HG02678 (cell line): ENCODE results near the gene SPOCK1.

Experiments
- ATAC-seq: cut with Tn5 transposase; IDR thresholded peaks from one replicate; pipeline ENCODE4 v1.9.1; 2021; ENCODE audit warnings: mild to moderate bottlenecking, moderate library complexity; ENCODE audit not compliant: unreplicated experiment

Gene SPOCK1

DNA sequence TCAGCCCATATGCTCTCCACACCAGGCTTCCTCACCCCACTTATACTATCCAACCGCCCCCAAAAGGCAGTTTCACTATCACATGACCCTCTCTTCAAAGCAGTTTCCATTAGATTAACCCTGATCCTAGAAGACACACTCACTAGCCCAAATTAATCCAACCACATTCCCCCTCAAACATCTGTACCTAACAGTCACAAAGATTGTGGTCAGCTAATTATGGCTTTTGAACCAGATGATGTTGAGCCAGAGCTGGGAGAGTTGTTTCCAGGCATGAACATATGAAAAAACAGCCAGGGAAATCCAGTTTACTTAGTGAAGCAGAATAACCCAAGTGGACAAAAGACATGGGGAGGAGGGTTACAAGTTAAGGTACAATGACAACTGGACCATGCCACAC lies 131.2 kb downstream of the SPOCK1 start:
- no peak for ATAC-seq

DNA sequence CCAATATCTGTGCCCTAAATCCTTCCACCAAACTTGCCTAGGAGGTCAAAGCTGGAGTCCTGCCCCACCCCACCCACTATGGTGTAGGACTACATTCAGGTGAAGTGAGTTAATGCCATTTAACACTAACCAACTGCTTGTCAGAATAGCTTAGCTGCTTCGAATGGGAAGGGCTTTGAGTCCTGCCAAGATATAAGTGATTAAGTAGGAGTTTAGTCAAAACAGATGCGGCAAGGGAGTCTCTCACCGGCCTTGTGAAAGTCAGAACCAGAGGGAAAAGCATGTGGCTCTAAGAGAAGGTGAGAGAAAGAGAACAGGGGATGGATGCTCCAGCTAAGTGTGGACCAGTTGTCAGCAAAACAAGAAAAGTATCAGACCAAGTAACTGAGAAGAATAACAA lies 132.6 kb downstream of the SPOCK1 start:
- no peak for ATAC-seq

DNA sequence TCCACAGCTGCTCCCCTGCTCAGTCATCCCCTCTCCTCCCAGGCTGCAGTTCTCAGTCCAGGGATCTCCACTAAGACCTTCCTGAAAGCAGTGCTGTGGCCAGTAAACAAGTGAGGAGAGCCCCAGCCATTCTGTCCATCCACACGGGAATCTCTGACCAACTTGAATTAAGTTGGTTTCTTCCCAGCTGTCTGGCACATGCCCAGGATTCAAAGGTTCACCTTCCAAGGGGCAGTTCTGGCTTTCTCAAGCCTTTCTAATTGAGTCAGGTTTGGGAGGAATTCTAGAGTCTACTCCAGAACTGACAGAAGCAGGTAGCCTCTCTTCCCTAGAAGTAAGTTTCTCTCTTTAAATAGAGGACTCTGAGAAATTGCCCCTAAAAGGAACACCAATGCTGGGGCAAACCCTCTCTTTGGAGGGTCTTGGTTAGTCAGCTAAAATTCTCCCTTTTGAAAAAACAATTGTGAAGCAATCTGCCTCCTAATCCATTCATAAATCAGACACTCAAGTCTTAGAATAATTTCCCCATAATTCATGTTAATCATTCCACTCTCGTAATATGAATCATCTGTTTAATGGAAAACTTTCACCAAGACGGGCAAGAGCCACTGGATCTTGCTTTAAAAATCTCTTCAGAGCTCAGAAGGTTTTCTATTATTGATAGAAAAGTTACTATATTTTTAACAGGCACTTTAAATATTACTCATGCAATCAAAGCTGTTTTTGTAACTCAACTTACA lies 133.8 kb downstream of the SPOCK1 start:
- ATAC-seq: no peak

DNA sequence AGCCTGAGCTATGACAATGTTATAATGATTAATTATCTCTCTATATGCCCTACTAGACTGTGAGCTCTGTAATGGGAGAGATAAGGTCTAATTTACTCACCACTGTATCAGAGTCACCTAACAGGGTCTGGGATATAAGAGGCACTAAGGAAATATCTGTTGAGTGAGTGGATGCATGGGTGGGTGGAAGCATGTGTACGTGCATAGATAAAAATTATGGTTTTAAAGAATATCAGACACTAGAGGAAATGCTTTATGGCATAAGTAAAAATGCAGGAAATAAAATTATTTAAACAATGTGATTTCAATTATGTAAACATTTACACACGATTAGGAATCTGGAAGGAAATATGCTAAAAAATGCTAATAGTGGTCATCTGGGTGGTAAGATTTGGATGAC lies 137.8 kb downstream of the SPOCK1 start:
- ATAC-seq: no peak

DNA sequence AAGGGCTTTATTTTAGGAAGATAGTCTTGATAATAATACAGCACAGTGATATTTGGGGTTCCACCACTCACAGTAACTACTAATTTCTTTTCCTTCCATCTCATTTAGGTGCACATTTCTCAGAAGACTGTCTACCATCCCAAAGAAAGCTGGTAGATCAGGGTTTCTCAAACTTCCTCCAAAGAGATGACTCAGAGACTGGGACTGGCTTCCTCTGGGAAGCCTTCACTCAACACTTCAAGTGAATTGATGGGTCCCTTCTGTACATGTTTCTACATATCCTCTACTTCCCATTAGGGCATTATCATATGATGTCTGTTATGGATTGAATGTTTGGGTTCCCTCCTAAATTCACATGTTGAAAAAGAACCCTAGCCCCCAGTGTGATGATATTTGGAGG lies 138.5 kb downstream of the SPOCK1 start:
- no peak for ATAC-seq

DNA sequence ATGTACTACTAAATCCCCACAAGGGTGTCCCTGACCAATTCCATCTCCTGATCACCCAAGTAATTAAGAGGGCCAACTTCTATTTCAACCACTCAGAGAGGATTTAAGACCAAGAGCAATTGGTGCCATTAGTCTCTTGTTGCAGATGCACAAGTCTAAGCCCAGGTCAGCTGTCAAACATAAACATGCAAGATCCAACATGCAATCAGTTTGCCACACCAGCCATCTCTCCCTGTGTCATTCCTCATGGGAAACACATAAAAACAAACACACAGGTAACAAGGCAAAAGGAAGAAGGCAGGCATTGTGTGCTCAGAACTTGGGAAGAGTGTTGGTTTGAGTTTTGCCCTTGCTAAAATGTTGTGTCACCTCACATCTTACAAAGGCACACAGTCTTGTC lies 139.2 kb downstream of the SPOCK1 start:
- ATAC-seq: no peak

DNA sequence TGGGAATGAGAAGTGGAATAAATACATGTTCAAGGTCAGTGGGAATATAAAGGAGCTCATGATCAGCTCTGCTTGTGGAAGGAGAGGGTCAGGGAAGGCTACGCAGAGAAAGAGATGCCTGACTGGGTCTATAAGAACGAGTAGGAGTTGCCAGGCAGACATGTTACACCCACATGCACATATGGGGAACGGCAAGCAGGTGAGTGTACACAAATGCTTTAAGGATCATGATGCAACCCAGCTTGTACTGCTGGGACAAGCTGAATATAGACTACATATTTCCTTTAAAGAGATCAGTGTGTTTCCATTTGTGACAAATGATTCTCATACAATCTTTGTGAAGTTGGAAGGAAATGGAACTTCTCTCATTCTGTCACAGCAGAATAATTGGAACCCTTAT lies 141.7 kb downstream of the SPOCK1 start:
- ATAC-seq: no peak

DNA sequence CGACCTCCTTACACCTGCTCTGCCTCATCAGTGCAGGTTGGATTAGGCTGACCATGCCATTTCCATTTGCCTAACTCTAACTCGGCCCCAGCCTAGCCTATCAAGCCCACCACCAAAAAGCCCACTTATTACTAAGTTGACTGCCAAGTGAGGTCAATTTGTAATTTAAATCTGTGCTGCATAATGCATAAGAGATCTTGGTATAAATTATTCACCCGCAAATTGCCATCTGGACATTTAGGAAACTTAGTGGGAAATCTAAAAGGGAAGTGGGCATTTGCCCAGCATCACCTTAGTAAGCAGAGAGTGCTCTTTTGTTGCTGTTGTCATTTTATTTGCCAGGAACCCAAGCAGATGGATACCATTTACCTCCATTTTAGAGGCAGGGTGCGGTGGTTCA lies 143.0 kb downstream of the SPOCK1 start:
- ATAC-seq: no peak

DNA sequence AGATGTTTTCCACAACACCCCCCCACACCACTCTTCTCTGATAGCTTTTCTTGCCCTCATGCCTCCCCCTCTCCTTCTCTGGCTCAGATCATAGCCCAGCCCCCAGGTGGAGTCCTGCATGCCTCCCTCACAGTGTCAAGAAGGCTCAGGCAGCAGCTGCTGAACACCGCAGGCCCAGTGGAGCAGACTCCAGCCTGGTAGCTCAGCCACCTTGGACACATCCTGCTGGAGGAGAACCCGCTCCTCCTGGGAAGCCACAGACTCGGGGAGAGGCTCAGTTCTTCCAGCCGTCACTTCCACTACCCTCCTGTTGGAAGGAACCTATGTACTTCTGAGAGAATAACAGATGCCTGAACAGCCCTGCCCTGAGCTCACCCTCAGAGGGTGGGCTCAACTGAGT lies 143.4 kb downstream of the SPOCK1 start:
- ATAC-seq: no peak

DNA sequence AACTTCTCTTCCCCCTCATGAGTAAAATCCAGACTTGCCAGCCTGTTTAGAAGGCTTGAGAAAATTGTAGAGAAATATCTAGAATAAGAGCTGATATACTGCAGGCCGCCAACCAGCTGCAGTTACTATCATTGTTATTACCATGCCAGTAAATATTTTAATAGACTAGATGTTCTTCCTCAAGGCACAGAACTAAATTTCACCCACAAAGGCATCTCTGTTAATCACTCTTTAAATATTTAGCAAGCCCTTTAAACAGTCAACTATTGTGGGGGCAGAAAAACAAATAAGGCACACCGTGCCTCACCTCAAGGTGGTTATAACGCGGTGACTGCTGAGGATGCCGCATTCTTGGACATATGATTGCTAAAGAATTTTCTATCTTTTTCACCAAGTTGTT lies 147.0 kb downstream of the SPOCK1 start:
- ATAC-seq: no peak

DNA sequence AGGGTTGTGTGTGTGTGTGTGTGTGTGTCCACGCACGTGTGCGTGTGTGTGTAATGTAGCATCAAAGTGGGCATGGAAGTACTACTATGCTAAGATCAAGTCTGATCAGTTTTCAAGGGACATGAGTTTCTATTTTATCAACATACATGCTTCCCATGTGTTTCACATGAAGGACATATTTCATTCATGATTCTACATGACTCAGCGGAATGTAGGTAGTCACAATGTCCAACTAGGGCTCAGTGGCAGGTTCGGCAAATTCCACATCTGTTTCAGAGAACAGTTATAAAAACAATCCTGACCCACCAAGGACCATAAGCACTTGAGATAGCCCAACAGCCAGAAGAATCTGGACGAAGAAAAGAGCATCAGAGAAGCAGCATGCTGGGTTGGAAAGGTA lies 148.3 kb downstream of the SPOCK1 start:
- no peak for ATAC-seq

DNA sequence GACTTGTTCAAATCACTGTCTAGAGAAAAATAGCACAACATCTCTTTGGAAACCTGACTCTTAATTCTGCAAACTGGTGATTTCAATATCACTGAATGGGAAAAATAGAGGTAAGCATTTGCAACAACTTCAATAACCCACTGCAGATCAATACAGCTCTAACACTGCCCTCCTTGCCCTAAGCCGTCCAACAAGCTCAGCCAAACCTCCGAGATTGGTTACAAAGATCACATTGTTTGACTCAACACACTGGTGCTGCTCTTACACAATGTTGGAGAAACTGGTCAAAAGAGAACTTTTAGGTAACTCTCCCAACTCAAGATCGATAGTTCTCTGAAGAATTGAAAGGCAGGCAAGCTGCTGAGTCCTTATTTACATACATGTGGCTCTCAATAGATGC lies 150.4 kb downstream of the SPOCK1 start:
- ATAC-seq: no peak

DNA sequence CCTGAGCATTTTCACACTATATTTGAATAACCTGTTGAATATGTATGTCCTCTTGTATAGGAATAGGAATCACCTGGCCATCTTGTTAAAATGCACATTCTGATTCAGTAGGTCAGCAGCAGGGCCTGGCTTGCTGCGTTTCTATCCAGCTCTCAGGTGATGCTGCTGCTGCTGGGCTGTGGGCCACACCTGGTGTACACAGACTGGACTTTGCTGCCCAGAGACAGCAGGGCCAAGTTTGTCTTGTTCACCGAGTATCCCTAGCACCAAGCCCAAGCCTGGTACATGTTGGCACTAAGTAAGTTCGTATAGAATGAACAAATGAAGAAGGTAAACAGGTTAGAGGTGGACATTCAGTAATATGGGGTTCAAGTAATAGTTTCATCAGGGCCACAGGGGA lies 151.3 kb downstream of the SPOCK1 start:
- no peak for ATAC-seq

DNA sequence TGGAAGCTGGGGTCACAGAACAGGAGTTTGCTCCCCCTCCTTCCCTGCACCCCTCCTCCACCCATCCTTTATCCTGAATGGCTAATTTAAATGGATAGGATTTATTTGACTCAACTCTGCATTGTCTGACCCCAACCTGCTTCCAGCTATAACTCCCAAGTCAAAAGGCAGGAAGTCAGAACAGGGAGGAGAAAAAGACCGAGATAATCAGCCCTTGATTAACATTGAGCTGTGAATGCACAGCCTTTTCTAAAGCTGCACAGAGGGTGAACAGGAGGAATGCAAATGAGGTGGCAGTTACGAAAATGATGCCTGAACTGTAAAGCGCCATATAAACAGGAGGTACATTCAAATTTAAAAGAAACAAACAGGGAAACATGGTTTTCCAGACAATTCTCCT lies 152.8 kb downstream of the SPOCK1 start:
- ATAC-seq: no peak

DNA sequence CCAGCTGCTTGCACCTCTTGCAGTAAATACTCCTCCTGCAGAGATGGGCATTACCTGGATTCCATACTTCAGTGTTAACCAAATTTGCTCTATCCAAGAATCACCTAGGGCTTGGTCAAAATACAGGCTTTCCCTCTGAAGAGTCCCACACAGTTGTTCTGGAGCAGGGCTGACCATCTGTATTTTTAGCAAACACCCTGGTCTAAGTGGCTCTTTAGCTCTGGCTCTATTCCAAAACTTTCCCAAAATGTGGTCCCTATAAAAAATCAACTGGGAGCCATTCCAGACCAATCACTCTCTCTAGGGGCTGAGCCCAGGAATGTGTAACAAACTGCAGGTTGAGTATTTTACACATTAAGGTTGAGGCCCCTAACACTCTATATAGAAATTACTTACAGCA lies 153.7 kb downstream of the SPOCK1 start:
- no peak for ATAC-seq

DNA sequence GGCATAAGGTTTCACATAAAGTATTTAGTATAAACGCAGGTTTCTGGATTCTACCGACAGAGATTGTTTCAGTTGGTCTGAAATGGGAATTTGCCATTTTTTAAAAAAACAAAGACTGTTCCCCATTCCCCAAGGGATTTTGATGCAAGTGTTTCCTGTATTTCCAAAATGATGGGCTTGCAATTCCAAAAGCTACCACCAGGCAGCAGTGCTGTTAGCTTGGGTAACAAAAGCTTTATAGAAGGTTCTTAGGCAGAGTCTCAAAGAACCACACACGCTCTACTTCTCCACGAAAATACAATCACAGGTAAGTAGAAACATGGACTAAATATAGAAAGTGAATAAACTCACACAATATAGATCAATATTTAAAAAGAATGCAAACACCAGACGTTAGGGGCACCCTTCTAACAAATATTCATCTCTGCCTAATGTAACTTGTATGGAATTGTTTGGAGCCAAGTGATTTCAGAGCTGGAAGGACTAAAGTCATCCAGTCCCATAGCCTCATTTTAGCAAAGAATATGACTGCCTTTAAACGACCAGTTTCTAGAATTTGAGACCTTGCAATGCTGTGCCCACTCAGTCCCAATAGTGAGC lies 154.3 kb downstream of the SPOCK1 start:
- no peak for ATAC-seq

DNA sequence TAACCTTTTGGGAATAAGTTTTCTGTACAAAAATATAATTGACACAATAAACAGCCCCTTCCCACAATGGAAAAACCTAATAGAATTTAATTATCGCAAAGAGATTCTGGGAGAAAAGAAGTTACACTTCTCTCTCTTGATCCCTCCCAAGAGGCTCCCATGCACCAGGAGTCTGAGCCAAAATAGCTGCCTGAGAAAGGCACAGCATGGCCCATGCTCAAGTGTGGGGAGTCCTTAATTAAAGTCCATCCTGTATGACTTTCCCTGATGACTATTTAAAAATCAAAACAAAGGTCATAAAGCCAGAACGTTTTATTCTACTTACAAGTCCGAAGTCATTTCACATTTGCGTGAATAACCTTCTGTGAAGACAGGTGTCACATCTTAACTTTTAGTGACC lies 155.1 kb downstream of the SPOCK1 start:
- ATAC-seq: no peak

DNA sequence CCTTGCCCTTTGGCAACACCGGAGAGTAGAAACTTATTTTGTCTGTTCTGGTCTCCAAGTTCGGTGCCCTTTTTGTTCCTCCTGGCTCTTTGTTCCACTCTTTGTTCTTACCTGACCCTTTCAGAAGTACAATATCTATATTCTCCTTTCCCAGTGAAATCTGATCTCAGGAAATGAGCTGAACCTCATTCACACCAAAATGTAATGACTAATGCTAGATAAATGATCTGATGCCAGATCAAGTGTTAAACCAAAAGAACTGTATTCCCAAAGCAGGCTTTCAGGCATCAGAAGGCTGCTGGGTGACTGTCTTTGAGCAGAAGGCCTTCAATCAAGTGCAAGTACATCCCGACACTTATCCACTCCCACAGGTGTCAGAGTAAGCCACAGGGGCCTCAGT lies 156.4 kb downstream of the SPOCK1 start:
- no peak for ATAC-seq

DNA sequence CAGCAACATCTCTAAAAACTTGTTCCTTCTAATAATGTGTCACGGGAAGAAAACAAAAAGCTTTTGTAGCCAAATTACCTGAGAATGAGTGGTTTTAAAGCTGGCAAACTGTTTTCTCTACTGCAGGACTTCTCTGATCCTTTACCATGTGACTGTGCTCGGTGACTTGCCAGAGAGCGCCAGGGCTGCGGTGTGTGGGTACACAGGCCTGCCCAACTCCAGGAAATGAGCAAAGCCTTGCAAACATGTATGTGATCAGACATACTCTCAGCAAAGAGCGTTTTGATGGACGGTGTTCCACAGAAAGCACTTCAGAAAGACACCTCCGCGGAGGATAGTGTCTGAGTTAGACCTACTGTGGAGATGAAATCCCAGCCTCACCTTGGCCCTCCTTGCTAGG lies 157.3 kb downstream of the SPOCK1 start:
- no peak for ATAC-seq

DNA sequence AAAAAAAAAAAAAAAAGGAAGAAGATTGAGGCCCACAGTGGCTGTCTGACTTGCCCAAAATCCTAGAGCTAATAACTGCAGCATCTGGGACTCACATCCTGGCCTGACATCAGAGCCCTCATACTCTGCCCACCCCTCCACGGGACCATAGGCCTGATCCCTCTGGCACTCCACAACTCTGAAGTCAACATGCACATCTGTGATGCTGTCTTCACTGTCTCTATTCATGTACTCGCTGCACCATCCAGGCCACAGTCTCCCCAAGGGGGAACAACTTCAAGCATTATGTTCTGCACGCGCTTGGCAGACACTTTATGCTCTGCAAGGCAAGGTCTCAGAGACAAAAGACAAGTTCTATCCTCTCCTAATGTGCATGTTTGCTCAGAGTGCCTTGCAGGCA lies 158.2 kb downstream of the SPOCK1 start:
- ATAC-seq: no peak

DNA sequence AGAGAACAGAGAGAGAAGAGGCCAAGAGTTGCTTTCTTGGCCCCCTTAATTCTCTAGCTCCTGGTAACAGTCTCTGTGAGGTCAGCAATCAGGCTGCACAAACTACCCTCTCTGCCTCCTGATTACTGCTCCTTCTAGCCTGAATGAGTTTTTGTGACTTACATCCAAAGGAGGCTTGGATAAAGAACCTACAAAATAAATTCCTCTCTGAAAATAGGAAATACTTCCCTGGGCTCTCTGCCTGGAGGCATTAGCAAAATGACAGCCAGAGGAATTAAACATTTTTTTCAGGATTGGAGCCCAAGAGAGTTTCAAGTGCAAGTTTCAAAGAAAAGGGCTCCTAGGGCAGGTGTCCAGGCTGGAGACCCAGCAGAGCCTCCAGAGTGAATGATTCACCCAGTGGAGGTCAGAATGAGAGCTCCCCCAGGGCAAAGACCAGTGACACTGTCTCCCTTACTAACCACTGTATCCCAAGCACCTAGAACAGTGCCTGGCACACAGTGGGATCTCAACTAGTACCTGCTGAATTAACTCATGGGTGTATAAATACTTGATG lies 162.5 kb downstream of the SPOCK1 start:
- ATAC-seq: no peak

DNA sequence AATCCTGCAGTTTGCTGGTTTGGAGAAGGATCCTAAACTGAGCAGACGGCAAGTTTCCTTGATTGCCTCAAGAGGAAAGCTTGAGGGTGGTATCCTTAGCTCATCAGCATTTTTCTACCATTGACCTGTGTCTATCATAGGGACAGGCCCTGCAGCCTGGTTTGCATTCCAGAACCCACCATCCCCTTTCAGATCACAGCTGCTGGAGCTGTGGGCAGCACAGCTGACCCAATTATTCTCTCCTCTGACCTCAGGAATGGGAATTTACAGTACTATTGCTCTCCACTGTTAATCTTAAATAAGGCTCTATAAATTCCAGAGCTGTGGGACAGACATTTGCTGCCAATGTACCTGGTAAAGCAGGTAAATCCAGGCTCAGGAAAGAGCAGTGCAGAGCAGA lies 163.0 kb downstream of the SPOCK1 start:
- ATAC-seq: no peak

DNA sequence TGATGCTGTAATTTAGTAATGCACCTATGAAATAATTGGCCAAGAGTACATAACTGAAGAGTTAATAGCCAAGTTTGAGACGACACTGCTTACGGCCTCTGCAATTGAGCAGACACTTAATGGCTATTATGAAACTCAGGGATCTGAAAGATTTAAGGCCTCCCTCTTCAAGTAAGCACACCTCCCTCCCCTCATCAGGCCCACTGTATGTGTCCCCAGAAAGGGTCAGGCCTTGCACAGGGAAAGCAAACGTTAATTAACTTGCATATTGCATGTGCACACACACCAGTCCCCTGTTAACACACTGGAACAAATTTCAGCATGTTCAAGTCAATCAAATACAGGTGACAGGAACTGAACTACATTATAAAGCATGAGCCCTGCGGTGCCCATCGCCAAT lies 163.6 kb downstream of the SPOCK1 start:
- no peak for ATAC-seq
